ENCODE data around the gene ECHDC1.
"Not testable (repeated sequence)": the region's sequence is repeated elsewhere in the genome, so short reads cannot be mapped to it uniquely, and the experiment has no call there.

ECHDC1 gene, protein sequence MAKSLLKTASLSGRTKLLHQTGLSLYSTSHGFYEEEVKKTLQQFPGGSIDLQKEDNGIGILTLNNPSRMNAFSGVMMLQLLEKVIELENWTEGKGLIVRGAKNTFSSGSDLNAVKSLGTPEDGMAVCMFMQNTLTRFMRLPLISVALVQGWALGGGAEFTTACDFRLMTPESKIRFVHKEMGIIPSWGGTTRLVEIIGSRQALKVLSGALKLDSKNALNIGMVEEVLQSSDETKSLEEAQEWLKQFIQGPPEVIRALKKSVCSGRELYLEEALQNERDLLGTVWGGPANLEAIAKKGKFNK

DNA sequence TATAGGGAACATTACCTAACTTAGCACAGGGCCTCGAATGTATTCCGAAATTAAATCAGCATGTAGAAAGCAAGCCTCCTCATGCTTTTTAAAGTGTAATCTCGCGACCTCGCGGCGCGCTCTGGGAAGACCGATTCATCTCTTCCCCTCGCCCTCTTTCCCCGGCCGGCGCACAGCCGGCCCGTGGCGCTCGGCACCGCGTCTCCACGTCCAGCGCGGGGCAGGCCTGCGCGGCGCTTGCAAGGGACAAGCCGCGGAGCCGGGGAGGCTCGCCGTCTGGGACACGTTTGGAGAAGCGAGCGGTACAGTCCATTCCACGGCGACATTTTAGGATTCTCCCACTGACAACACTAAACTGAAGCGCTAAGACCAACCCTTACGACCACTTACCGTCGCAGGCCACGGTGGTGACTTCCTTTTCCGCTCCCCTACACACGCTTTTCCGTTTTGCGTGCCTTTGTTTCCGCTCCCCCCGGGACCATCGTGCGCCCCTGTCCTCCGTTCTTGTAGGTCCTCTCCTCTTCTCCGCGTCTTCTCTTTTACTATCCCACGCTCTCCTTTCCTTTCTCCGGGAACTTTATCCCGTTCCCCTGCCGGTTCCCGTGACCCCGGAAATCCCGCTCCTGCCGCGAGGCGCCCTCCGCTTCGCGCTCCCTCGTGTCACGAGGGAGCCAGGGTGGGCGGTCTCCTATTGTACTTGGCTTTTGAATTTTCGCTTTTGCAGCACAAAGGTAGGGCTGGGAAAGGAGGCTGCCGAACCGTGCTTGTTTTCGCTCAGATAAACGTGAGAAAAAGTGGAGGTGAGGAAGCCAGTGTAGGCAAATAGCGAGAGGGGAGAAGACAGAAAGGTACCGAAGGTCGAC is at the start of gene ECHDC1:
Gene ECHDC1 (minus strand): TSS at position 664 of the 863 bp plus-strand sequence. CDS start 12,581 bp downstream, outside the sequence.
- peak; percentile 57 to 60 for DNase-seq

DNA sequence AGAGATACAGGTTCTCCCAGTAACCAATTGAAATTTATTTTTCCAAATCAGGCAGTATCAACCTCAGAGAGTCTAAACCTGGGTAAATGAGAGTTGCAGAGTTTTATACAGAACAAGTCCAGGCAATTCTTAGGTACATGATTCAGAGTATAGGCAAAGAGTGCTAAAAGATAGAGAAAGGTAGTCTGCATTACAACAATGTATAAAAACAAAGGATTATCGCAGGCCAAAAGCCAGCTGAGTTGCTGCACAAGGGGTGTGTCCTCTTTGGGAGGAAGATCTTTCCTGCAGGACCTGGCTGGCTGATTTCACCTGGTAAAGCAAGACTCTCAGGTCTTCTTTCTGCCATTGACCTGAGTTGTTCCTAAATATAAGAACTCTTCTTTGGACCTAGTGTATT is 48.9 kb upstream of the ECHDC1 start:
- DNase-seq: no peak

DNA sequence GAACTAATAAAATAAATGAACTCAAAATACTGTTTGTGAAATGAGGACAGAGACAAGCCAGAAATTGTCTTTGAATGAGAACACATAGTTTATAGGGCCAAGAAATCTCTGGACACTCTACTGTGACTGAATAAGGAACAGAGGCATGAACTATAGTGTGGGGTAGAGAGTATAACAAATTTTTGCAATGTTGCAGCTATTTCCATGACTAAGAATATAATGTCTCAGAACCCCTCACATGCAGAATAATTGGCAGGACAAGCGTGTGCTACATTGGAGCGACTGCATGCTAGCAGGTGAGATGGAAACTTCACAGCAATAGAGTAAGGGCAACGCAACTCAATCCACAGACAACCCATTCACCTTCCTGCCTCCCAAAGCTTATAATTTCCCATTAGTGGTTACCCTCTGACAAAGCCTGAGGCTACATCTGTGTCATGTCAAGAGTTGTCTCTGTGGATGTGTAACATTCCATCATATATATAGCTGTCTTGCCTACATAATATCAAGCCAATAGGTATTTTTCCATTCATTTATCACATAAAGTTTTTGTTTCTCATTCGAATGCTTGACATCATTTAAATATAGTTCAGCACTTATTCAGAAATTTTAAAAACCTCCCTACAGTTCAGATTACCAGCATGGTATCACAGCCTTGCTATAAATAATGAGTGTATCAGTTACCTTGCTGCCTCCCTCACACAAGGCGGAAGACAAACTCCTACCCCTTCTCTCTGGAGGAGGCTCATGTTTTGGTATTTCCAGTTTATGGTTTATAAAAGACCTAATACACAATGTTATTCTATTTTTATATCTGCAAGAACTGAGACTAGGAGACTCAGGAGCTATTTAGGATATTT is 47.9 kb upstream of the ECHDC1 start:
- DNase-seq: no peak

DNA sequence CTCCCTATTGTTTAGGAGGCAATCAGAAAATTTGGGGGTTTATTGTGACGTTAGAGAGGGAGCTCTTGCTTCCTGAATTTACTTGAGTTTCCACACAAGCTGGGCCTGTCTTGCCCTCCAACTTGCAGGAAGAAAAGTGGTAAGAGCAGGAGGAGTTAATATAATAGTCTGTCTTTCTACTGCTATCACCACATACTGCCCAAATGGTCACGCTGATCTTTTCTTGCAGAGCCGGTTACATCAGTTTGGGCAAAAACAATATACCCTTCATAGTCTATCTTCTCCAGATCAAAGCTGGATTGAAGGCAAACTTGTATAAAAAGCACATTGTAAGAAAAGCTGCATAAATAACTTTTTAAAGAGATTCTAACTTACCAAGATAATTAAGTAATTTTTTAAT is 46.3 kb upstream of the ECHDC1 start:
- no peak for DNase-seq

DNA sequence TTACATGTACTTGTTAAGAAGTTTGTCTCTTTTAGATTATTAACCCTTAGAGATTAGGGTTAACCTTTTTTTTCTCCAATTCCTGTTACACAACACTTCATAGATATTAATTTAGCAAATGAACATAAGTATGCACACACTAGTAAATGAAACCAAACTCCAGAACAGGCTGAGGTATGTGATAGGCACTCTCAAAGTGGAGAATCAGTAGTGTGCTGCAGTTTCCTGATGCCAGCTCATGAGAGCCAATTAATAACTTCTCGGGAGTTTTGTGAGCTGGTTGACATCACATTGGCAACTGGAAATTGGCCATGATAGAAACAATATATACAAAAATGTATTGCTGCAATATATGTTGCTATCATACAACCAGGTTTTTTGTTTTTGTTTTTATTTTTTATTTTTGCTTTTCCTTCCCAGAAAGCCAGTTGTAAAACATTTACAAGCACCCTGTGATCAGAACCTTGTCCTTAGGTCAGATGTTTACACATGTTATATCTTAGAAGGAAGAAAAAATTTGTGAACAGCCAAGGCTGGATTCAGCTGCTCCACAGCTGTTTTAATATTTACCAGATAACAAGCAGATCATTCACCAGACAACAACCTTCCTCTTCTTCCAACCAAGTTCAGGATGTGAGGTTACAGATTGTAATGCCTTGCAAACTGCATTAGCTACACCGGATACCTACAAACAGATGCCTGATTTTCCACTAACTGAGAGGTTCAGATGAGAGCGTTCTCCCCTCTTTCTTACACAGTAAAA is 42.4 kb upstream of the ECHDC1 start:
- DNase-seq: no peak

DNA sequence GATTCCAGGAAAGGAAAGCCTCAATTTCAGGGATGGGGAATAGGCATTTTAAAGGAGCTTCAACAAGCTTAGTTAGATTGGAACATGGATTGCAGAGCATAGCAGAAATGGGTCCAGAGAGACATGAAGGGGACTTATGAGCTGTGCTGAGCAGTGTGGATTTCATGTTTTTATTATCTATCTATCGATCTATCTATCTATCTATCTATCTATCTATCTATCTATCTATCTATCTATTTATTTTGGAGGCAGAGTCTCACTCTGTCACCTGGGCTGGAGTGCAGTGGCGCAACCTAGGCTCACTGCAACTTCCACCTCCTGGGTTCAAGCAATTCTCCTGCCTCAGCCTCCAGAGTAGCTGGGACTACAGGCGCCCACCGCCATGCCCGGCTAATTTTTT is 41.4 kb upstream of the ECHDC1 start:
- DNase-seq: not testable (repeated sequence)

DNA sequence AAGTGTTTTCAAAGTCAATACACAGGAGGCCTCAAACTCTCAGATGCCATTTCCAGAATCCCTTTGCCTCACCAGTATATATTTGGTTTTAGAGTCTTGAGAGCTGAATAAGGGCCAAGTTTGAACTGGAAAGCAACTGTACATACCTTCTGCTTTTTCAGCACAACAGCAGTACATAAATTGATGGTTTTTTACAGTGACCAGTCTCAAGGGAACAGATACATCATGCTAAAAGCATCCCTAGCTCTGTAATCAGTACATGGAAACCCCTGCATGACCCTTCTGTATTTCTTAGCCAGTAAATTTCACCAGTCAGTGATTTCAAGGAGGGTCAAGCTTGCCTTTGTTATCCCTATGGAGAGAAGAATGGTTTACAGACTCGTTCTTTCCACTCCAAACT is 40.6 kb upstream of the ECHDC1 start:
- no peak for DNase-seq

DNA sequence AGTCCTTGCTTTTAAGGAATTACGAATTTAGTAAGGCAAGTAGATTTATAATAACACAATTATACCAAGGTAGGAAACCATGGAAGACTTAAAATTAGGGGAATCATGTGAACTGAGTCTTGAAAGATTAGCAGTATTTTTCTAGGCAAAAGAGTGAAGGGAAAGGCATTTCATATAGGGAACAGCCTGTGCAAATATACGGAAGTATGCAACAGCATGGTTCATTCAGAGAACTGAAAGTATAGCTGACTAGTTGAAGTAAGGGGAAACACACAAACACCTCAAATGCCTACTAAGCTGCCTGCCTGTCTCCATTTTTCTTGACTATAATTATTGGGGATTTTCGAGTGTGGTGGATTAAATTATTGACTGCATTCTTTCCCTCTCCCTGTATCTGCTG is 39.0 kb upstream of the ECHDC1 start:
- no peak for DNase-seq

DNA sequence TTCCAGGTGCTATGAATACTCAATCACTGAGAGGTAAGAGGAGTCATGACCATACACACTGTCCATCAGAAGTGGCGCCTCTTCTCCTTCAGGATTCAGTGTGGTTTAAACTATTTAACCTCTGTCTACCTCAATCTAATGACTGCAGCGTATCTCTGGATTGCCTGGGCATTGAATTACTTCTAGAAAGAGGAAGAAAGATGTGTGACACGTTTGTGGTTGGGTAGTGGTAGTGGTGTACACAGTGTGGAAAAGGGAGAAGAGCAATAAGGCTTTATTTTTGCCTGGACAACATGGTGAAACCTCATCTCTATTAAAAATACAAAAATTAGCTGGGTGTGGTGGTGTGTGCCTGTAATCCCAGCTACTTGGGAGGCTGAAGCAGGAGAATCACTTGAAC is 38.0 kb upstream of the ECHDC1 start:
- DNase-seq: no peak

DNA sequence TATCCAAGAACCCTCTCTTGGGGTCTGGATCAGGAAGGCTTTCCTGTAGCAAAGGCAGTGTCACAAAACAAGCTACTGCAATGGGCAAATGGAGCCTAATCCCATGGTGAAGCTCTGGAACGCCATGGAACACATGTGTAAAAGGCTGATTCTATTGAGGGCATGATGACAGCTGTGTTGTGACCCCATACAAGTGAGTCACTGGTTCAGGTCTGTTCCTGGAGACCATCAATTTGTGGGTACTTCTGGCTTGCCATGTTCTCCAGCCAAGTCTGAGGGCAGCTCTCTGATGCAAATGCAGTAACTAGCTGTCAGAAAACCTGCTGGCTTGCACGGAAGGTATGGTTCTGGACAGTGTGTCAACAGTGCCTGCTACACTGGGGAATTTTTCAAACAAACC is 33.3 kb upstream of the ECHDC1 start:
- DNase-seq: no peak

DNA sequence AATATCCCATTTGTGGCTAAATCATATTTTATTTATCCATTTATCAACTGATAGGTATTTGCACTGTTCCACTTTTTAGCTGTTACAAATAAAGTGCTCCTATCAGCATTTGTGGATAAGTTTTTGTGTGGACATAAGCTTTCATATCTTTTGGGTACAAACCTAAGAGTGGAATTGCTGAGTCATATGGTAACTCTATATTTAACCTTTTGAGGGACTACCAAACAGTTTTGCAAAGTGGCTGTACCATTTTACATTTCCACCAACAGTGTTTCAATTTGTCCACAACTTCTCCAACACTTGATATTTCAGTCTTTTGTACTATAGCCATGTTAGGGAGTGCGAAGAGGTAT is 23.6 kb upstream of the ECHDC1 start:
- no peak for DNase-seq

DNA sequence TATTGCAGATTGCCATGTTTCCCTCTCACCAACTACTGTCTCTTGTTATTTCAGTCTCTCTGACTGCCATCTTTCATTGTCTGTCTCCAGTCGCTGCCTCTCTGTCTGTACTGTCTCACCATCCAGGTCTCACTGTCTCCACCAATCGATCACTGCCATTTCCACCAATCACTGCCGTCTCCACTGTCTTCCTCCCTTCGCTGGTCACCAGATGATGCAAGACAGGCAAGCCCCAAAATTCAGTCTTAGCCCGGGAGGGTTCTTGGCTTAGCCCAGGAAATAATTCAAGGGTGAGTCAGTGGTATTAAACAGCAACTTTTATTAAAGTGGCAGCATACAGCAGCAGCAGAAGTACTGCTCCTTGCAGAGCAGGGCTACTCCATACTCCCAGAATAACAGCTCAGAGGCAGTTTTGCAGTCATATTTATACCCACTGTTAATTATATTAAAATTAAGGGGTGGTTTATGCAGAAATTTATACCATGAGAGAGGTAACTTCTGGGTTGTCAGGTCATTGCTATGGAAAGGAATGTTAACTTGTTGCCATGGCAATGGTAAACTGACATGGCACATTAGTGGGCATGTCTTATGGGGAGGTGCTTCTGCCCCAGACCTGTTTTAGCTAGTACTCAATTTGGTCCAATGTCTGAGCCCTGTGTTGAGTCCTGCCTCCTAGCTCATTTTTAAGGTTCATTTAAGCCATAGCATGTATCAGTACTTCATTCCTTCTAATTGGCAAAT is 23.0 kb upstream of the ECHDC1 start:
- DNase-seq: no peak

DNA sequence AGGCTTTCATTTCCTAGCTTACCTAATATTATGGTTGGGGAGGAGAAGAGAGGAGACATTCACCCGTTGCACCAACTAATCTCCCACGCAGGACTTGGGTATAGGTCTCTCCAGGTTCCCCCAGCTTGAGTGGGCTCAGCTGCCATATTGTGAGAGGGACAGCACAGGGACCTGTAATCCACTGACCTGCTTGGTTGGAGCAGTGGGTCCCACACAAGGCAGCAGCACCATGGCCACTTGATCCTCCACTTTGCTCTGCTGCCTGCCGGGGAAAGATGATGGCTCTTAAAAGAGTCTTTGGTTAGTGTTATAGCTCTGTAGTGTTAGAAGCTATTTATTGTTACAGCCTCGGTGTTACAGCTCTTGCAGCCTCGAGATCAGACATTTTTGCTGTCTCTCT is 22.5 kb upstream of the ECHDC1 start:
- DNase-seq: no peak

DNA sequence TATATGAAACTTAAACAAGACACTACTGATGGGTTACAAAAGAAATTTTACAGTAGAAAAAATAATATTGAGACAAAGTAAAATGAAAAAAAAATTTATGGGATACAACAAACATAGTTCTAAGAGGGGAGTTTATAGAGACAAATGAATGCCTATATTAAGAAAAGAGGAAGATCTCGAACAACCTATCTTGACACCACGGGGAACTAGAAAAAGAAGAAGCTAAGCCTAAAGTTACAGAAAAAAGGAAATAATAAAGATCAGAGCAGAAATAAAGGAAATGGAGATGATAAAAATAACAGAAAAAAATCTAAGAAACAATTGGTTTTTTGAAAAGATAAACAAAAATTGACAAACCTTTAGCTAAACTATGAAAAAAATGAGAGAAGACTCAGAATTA is 9.1 kb upstream of the ECHDC1 start:
- no peak for DNase-seq

DNA sequence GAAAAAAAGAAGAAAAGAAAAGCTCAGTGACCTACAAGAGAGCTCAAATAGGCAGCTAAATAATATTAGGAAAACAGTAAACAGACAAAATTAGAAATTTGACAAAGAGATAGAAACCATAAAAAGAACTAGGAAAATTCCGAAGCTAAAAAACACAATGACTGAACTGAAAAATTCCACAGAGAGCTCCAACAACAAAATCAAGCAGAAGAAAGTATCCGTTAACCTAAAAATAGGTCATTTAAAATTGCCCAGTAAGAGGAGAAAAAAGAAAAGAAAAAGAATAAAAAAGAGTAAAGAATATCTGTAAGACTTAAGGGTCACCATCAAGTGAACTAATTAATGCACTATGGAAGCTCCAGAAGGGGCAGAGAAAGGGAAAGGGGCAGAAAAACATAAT is 6.6 kb upstream of the ECHDC1 start:
- DNase-seq: no peak

DNA sequence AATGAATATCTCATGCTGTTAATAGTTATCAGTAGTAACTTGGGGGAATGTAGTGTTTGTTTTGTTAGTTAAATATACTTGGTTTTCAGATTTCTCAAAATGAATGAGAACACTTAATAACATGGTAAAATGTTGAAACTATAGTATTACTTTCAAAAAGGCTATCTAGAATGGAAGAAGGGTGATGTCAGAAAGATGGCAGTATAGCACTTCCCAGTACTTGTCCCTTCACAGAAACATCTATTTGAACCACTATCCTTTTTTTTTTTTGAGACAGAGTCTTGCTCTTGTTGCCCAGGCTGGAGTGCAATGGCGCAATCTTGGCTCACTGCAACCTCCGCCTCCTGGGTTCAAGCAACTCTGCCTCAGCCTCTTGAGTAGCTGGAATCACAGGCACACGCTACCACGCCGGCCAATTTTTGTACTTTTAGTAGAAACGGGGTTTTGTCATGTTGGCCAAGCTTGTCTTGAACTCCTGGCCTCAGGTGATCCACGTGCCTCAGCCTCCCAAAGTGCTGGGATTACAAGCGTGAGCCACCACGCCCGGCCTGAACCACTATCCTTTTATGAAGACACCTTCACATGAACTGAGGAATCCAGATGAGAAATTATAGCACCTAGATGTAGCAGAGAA is 4.7 kb upstream of the ECHDC1 start:
- no peak for DNase-seq

DNA sequence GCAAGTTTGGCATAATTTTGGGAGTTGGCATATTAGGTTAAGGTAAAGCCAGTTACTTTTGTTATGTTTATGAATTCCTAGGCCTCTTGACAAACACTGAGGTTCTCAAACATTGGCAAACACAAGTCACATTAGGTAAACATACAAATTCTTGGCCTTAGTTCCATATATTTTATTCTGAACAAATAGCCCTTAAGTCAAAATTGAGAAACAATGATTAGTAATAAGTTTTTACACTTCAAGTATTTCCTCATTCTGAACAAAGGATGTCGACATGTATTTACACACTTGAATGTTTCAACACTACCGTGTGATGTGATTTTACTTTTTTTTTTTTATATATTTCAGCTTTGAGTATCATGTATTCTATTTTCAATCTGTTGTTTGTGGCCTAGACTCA is 3.8 kb upstream of the ECHDC1 start:
- DNase-seq: no peak

DNA sequence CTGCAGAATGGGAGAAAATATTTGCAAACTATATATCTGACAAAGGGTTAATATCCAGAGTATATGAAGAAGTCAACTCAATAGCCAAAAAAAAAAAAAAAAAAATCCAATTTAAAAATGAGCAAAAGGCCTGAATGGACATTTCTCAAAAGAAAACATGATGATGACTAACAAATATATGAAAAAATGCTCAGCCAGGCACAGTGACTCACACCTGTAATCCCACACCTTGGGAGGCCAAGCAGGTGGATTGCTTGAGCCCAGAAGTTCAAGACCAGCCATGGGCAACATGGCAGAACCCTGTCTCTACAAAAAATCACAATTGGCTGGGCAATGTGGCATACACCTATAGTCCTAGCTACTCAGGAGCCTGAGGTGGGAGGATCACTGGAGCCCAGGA is 2.1 kb upstream of the ECHDC1 start:
- DNase-seq: no peak

DNA sequence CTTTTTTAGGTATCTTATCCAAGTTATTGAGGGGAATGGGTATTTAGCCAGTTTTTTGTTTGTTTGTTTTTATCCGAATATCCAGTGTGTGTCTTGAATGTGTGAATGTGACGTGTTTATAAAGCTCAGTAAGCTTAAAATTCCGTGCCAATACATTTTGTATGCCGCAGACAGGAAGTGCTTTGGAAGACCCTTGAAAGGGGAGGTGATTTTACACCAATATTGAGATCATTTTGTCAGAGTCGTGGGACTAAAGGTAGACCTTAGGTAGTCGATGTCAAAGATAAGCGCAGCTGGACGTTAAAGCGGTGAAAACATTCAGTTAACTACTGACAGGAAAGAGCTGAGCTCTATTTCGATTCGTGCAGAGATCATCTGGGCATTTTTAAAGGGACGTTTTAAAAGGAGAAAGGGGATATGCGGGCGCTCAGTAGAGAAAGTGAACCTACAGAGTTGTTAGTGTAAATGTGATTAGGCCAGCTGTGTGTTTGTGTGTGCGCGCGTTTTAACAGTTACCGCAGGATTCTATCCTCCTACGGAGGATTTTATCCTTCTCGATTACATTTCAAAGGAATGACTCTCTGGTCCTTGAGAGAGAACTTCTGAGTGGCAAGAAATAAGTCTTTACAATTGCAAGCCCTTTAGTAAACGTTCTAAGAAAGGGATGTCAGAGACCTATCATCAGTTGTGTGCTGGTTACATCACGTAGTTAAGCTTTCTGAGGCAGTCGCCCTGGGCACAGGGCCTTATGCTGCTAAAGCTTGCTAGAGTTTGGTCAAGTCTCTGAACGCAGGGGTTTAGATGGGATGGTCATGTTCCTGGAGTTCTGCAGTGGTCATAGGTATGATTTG is 625 bp upstream of the ECHDC1 start:
- no peak for DNase-seq

DNA sequence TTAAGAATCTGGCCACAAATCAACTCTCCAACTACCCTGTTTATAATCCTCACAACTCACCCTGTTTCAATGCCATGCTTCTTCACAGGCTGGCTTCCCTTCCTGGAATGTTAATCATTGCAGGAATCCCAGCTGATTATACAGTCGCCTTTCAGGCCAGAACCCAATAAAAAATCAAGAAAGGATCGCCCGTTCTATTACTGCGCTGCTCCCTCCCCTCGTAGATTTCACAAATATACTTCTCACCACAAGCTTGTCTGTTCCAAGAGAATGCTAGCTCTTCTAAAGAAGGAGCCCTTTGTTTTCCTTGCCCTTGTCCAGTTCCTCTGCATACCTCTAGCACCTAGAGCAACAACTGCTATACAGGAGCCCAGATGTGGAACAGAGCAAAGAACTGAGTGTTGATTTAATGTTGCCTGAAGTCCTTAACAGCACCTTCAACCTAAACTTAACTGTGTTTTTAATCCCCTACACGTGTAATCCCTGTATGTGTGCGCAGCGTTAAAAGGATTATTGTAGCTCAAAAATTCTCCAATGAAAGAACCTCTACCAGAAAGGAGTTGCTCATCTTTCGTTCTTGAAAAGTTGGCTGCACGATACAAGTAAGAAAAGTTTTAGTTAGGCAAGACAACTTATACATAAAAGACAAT is 988 bp downstream of the ECHDC1 start:
- DNase-seq: no peak
